ENCODE measurements around the gene ASPA.

Gene ASPA

DNA sequence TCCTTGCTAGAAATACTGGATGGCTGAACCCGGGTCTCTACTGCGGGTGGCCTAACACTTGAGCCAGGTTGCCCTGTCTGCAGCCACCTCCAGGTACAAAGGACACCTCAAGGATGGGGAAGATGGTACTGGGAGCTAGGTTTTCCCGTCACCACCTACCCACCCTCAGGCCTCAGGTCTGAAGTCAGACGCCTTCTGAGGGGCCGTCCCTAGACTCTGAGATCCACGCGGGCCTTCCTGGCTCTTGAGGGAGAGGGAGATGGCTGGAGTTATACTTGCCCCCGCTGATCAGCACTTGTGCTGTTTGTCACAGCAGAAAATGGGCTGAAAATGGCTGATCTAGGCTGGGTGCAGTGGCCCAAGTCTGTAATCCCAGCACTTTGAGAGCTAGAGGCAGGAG lies 71.2 kb downstream of the ASPA start:
- in situ Hi-C loops (cut with HindIII; ENCODE audit: low sequenced_read_pairs), result no loop called here
- no peak for DNase-seq (ENCODE audit: low read depth, low spot score)
- H3K4me3 ChIP-seq (ENCODE audit: low read depth, low read length), result no peak overlapping the region
- TF ChIP-seq, protein P1, sequence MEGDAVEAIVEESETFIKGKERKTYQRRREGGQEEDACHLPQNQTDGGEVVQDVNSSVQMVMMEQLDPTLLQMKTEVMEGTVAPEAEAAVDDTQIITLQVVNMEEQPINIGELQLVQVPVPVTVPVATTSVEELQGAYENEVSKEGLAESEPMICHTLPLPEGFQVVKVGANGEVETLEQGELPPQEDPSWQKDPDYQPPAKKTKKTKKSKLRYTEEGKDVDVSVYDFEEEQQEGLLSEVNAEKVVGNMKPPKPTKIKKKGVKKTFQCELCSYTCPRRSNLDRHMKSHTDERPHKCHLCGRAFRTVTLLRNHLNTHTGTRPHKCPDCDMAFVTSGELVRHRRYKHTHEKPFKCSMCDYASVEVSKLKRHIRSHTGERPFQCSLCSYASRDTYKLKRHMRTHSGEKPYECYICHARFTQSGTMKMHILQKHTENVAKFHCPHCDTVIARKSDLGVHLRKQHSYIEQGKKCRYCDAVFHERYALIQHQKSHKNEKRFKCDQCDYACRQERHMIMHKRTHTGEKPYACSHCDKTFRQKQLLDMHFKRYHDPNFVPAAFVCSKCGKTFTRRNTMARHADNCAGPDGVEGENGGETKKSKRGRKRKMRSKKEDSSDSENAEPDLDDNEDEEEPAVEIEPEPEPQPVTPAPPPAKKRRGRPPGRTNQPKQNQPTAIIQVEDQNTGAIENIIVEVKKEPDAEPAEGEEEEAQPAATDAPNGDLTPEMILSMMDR (IDR thresholded peaks at IDR 0.05; ENCODE audit: low read depth, low read length), result no peak

- no peak for DNase-seq (ENCODE audit: low read depth, low spot score)
- in situ Hi-C loops (cut with HindIII; ENCODE audit: low sequenced_read_pairs), result no loop called here
- TF ChIP-seq, protein P1 (IDR thresholded peaks at IDR 0.05; ENCODE audit: low read depth, low read length), result no peak
- no peak overlapping the region for H3K4me3 ChIP-seq (ENCODE audit: low read depth, low read length)
Measured at GRCh38 chr17:3547628-3548027, 71.8 kb downstream of the ASPA start.

DNA sequence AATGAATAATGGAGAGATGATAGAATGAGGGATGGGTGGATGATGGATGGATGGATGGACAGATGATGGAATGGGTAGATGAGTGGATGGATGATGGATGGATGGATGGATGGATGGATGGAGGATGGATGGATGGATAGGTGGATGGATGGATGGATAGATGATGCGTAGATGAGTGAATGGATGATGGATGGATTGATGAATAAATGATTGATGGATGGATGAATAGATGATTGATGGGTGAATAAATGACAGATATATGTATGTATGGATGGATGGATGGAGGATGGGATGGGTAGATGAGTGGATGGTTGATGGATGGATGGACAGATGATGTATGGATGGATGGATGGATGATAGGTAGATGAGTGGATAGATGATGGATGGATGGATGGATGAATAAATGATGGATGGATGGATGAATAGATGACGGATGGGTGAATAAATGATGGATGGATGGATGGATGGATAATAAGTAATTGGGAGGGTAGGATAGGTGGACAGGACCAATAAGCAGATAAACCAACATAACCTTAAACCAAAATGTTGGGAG lies 73.9 kb downstream of the ASPA start:
- in situ Hi-C loops (cut with HindIII; ENCODE audit: low sequenced_read_pairs), result no loop called here
- no peak for DNase-seq (ENCODE audit: low read depth, low spot score)
- no peak overlapping the region for H3K4me3 ChIP-seq (ENCODE audit: low read depth, low read length)
- TF ChIP-seq, protein P1 (IDR thresholded peaks at IDR 0.05; ENCODE audit: low read depth, low read length), result no peak

GRCh38 chr17:3551189-3551588 lies 75.4 kb downstream of the ASPA start:
- TF ChIP-seq, protein P1 (IDR thresholded peaks at IDR 0.05; ENCODE audit: low read depth, low read length), result no peak
- no peak for DNase-seq (ENCODE audit: low read depth, low spot score)
- H3K4me3 ChIP-seq (ENCODE audit: low read depth, low read length), result no peak overlapping the region
- in situ Hi-C loops (cut with HindIII; ENCODE audit: low sequenced_read_pairs), result no loop called here

- DNase-seq (ENCODE audit: low read depth, low spot score), result no peak
- in situ Hi-C loops (cut with HindIII; ENCODE audit: low sequenced_read_pairs), result no loop called here
- TF ChIP-seq, protein P1 (IDR thresholded peaks at IDR 0.05; ENCODE audit: low read depth, low read length), result no peak
- H3K4me3 ChIP-seq (ENCODE audit: low read depth, low read length), result no peak overlapping the region
Measured at GRCh38 chr17:3552916-3553315, 77.1 kb downstream of the ASPA start.
